ENCODE data around the gene CTU2. TPM values are rescaled to one million over a fixed set of nuclear protein-coding genes. Genes with fewer than 3 reads are reported as not detected.

CTU2 gene
- total RNA-seq, 4 donors from 2014 or later: 7.7 to 21.2 (median 13.6) TPM

DNA sequence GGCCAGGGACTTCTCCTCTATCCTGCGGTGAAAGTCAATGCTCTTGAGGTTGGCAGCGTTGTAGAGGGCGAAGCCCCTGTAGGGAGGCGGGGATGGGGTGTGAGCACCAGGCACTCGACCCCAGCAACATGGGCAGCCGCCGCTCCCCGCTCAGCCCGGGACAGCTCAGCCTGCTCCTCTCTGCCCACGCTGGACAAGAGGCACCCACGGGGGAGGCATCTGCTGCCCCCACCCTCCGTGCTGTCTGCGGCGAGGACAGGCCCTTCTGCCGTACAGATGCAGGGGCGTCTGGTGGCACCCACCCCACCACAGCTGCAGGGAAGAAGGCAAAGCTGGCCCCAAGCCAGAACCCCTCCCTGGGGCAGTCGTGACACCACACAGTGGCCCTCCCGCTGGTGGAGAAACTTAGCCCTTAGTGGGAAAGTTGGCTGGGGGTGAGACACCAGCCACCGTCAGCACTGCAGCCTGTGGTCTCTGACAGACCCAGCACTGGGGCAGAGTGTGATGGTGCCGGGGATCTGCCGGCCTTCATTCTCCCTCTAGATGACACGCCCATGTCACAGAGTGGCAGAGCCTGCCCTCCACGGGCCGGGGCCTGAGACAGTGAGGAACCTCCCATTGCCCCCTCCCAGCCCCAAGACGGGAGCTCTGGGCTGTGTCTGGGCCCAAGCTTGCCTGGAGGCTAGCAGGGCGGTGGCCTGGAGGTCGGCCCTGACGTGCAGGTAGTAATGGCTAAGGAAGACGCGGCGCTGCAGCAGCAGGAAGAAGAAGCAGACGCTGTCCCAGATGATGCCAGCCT lies 19.5 kb downstream of the CTU2 start:
- Histone ChIP-seq H3K4me3 (replicated peaks in 1 of 3) (no peak overlapping the region), H3K4me1 (peaks cover 0 to 6% of the 10 kb centered on the region in 2 donors), H3K36me3 (peaks cover 50 to 62% of the 10 kb centered on the region in 2 donors), H3K27me3 (no peaks in the 10 kb centered on the region), H3K27ac (no peak overlapping the region), H3K9me3 (no peaks in the 10 kb centered on the region)
- WGBS, 2 donors: 94 to 95% methylated on average over 15 to 20 of the region's 32 CpGs
- no peak for DNase-seq
- TF ChIP-seq POLR2A (IDR thresholded peaks at IDR 0.05): no peak
- TF ChIP-seq, protein P1, sequence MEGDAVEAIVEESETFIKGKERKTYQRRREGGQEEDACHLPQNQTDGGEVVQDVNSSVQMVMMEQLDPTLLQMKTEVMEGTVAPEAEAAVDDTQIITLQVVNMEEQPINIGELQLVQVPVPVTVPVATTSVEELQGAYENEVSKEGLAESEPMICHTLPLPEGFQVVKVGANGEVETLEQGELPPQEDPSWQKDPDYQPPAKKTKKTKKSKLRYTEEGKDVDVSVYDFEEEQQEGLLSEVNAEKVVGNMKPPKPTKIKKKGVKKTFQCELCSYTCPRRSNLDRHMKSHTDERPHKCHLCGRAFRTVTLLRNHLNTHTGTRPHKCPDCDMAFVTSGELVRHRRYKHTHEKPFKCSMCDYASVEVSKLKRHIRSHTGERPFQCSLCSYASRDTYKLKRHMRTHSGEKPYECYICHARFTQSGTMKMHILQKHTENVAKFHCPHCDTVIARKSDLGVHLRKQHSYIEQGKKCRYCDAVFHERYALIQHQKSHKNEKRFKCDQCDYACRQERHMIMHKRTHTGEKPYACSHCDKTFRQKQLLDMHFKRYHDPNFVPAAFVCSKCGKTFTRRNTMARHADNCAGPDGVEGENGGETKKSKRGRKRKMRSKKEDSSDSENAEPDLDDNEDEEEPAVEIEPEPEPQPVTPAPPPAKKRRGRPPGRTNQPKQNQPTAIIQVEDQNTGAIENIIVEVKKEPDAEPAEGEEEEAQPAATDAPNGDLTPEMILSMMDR (IDR thresholded peaks at IDR 0.05): no peak
- intact Hi-C loops (cut with DNase I): no loop called here

DNA sequence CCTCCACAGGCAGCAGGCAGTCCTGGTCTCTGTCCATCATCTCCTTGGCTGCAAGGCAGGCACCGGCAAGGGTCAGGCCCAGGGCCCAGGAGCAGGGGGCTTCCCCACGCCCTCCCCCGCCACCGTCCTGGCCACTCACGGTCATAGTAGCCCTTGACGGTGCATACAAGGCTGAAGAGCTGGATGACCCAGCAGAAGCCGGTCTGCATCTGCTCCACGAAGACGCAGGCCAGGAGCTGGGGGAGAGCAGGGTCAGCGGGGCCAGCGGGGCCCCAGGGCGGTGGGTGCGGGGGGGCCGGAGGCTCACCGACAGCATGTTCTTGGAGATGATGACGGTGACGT lies 20.1 kb downstream of the CTU2 start:
- H3K27me3 ChIP-seq: no peaks in the 10 kb centered on the region
- TF ChIP-seq, protein P1 (IDR thresholded peaks at IDR 0.05): no peak
- no peak for TF ChIP-seq POLR2A (IDR thresholded peaks at IDR 0.05)
- WGBS, 2 donors: 88 to 92% methylated on average over 10 to 13 of the region's 17 CpGs
- H3K4me1 ChIP-seq: peaks cover 0 to 6% of the 10 kb centered on the region in 2 donors
- no peak overlapping the region for H3K4me3 ChIP-seq (replicated peaks in 1 of 3)
- no peak for DNase-seq
- H3K9me3 ChIP-seq: no peaks in the 10 kb centered on the region
- peaks cover 47 to 56% of the 10 kb centered on the region in 2 donors for H3K36me3 ChIP-seq
- H3K27ac ChIP-seq: peak overlapping the region in 1 of 3 donors; percentile 32
- intact Hi-C loops (cut with DNase I): no loop called here

DNA sequence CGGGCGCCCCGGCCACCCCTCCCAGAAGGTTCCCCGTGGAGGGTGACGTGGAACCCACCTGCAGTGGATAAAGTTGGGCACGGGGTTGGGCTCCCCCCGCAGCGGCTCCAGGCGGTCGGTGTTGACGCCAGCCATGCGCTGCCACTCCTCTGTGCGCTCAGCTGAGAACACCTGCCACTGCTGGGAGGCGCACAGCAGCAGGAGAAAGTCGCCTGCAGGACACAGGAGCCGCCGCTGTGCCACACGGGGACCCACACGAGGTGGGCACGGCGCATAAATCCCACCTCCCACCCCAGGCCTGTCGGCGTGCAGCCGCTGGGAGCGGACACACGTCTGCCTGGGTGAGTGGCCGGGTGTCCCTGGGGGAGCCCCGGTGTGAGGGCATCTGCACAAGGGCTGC lies 20.7 kb downstream of the CTU2 start:
- peak; percentile 84 to 88 for DNase-seq
- no peak for TF ChIP-seq POLR2A (IDR thresholded peaks at IDR 0.05)
- TF ChIP-seq, protein P1 (IDR thresholded peaks at IDR 0.05): peak in 1 of 6 experiments; percentile 31
- no peak overlapping the region for H3K4me3 ChIP-seq (replicated peaks in 1 of 3)
- peaks cover 0 to 6% of the 10 kb centered on the region in 2 donors for H3K4me1 ChIP-seq
- peak overlapping the region in 1 of 3 donors; percentile 32 for H3K27ac ChIP-seq
- intact Hi-C loops (cut with DNase I): no loop called here
- 59 to 60% methylated on average over 10 to 15 of the region's 28 CpGs for WGBS, 2 donors
- no peaks in the 10 kb centered on the region for H3K9me3 ChIP-seq
- no peaks in the 10 kb centered on the region for H3K27me3 ChIP-seq
- peaks cover 41 to 50% of the 10 kb centered on the region in 2 donors for H3K36me3 ChIP-seq

DNA sequence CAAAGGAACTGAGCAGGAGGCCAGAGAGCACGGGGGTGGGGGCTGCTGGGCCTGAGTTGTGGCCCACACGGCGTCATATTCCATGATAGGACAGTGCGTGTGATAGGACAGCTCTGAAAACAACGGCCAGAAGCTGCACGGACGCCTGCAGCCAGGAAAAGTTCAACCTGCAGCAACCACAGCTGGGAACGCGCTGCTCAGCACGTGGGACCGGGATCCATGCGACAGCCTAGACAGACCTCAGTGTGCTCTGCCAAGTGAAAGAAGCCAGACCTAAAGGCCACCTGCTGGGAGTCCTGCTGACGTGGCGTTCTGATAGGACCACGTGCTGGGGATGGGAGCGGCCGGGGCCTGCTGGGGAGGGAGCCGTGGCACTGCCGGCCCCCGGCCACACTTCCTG lies 21.6 kb downstream of the CTU2 start:
- H3K4me1 ChIP-seq: peaks cover 0 to 6% of the 10 kb centered on the region in 2 donors
- no peaks in the 10 kb centered on the region for H3K27me3 ChIP-seq
- DNase-seq: no peak
- TF ChIP-seq, protein P1 (IDR thresholded peaks at IDR 0.05): no peak
- TF ChIP-seq POLR2A (IDR thresholded peaks at IDR 0.05): no peak
- WGBS, 2 donors: 76 to 77% methylated on average over 9 to 16 of the region's 20 CpGs
- H3K9me3 ChIP-seq: no peaks in the 10 kb centered on the region
- intact Hi-C loops (cut with DNase I): no loop called here
- peaks cover 35 to 42% of the 10 kb centered on the region in 2 donors for H3K36me3 ChIP-seq
- H3K27ac ChIP-seq: no peak overlapping the region
- H3K4me3 ChIP-seq (replicated peaks in 1 of 3): no peak overlapping the region

All from thyroid gland (tissue), 4 donors.